ENCODE data around the gene GNS. TPM values are rescaled to one million over a fixed set of nuclear protein-coding genes. Genes with fewer than 3 reads are reported as not detected.

GNS gene
- polyA plus RNA-seq (2013, experiment 1 of 2): 19.4 TPM
- polyA plus RNA-seq (2013, experiment 2 of 2): 19.0 TPM

DNA sequence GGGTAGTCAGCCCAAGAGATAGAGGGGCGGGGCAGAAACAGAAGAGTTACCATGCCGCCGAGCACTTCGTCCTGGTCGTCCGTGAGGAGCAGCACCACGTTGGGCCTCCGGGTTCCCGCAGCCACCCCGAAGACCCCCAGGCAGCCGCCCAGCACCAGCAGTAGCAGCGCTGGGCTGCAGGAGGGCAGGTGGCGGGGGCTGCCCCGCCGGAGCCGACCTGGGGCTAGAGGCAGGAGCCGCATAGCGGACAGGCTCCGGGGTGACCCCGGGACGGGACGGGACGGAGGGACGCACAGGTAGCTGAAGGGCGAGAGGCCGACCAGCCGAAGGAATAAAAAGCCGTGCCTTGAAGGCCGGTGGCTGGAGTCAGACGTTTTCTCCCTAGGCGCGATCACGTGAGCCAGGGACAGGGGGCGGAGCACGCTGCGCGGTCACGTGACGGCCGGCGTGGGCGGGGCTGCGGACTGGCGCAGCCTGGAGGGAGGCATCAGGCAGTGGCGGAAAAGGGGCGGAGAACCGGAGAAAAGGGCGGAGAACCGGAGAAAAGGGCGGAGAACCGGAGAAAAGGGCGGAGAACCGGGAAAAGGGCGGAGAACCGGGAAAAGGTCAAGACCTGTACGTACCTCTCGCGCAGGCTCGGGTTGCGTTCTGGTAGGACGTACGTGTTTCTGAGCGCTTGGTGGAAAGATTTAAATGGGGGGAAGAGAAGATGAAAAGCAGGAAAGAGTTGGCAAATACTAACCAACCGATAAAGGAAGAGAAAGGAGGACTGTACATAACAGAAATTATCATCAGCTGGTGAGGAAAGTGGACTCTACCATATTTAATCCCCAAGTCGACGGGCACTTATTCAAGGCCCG lies at the start of gene GNS:
Gene GNS (minus strand): TSS at position 372 of the 860 bp plus-strand sequence. CDS start 130 bp downstream, at position 242.
- H3K4me1 ChIP-seq (ENCODE audit: control insufficient read depth in 2 of 2, insufficient read depth in 1 of 2, low read depth in 1 of 2, low read length in 2 of 2): peaks cover 0 to 6% of the 10 kb centered on the region in 2 donors
- WGBS, 2 donors (ENCODE audit: extremely low coverage in 2 of 2, insufficient read length in 2 of 2, insufficient replicate concordance in 1 of 2): no CpG with 5 or more reads among the region's 67 CpGs
- H3K9ac ChIP-seq (ENCODE audit: low read depth, low read length, poor library complexity): peak within 1 kb of the TSS; percentile 84
- H3K14ac ChIP-seq (ENCODE audit: low read length): no peak within 1 kb of the TSS
- H2BK12ac ChIP-seq (ENCODE audit: low read length): no peak within 1 kb of the TSS
- no peak within 1 kb of the TSS for H2BK15ac ChIP-seq (ENCODE audit: low read length)
- no peak within 1 kb of the TSS for H2BK120ac ChIP-seq (ENCODE audit: low read depth, low read length)
- H3K23ac ChIP-seq (ENCODE audit: low read depth, low read length, poor library complexity): peak within 1 kb of the TSS; percentile 67
- peak within 1 kb of the TSS; percentile 8 for H2AK5ac ChIP-seq (ENCODE audit: low read depth, low read length)
- H4K8ac ChIP-seq (ENCODE audit: low read depth, low read length): no peak within 1 kb of the TSS
- no peak within 1 kb of the TSS for H2BK5ac ChIP-seq (ENCODE audit: low read length)
- peak within 1 kb of the TSS; percentile 95 for H3K4me2 ChIP-seq (ENCODE audit: insufficient read depth, low read length, poor library complexity, severe bottlenecking)
- peak within 1 kb of the TSS; percentile 70 for H3K27ac ChIP-seq (replicated peaks; ENCODE audit: low read length)
- no peak within 1 kb of the TSS for H4K91ac ChIP-seq (ENCODE audit: low read depth, low read length, poor library complexity)
- H3K4me3 ChIP-seq (ENCODE audit: low read length in 2 of 2): peak within 1 kb of the TSS; percentile 84 to 94
- H3K18ac ChIP-seq (ENCODE audit: low read length): peak within 1 kb of the TSS; percentile 93
- H3K36me3 ChIP-seq (replicated peaks in 1 of 2; ENCODE audit: control insufficient read depth in 2 of 2, insufficient read depth in 2 of 2, low read length in 2 of 2): peaks cover 0 to 8% of the 10 kb centered on the region in 2 donors
- no peak within 1 kb of the TSS for H3K4ac ChIP-seq (ENCODE audit: low read length)
- H3K27me3 ChIP-seq (ENCODE audit: control insufficient read depth in 3 of 3, insufficient read depth in 3 of 3, low read depth in 1 of 3, low read length in 3 of 3): no peaks in the 10 kb centered on the region
- H3K9me3 ChIP-seq (replicated peaks in 1 of 2; ENCODE audit: control insufficient read depth in 2 of 2, insufficient read depth in 1 of 2, low read depth in 1 of 2, low read length in 2 of 2): no peaks in the 10 kb centered on the region
- peak within 1 kb of the TSS; percentile 96 for H2AFZ ChIP-seq (ENCODE audit: low read length)
- peaks cover 5% of the 10 kb centered on the region for H3K79me1 ChIP-seq (ENCODE audit: low read depth, low read length)
- peak; percentile 95 for DNase-seq (ENCODE audit: low spot score)

DNA sequence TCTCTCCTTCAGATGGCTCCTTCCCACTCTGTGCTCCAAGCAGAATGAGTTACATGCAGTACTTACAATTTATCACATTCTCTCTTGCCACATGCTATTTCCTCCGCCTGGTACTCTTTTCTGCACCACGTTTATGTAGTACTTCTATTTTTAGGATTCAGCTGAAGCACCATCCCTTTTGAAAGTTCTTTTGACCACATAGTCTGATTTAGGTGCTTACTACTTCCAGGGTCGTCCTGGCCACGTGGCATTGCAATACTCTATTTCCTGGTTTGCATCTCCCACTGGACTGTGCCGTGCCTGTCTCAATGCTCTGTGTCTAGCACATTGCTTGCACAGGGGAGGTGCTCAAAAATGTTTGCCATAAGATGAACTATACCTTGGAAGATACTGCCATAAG lies 48.9 kb upstream of the GNS start:
- WGBS, 2 donors (ENCODE audit: extremely low coverage in 2 of 2, insufficient read length in 2 of 2, insufficient replicate concordance in 1 of 2): no CpG with 5 or more reads among the region's 5 CpGs
- Histone ChIP-seq H2BK15ac (ENCODE audit: low read length) (no peak overlapping the region), H3K9me3 (replicated peaks in 1 of 2; ENCODE audit: control insufficient read depth in 2 of 2, insufficient read depth in 1 of 2, low read depth in 1 of 2, low read length in 2 of 2) (no peaks in the 10 kb centered on the region), H3K27me3 (ENCODE audit: control insufficient read depth in 3 of 3, insufficient read depth in 3 of 3, low read depth in 1 of 3, low read length in 3 of 3) (peaks cover 0 to 12% (median 0%) of the 10 kb centered on the region in 3 experiments), H2BK5ac (ENCODE audit: low read length) (no peak overlapping the region), H3K79me1 (ENCODE audit: low read depth, low read length) (no peaks in the 10 kb centered on the region), H3K4ac (ENCODE audit: low read length) (no peak overlapping the region), H2AFZ (ENCODE audit: low read length) (no peak overlapping the region), H3K4me2 (ENCODE audit: insufficient read depth, low read length, poor library complexity, severe bottlenecking) (no peak overlapping the region), H2AK5ac (ENCODE audit: low read depth, low read length) (no peak overlapping the region), H3K9ac (ENCODE audit: low read depth, low read length, poor library complexity) (peak overlapping the region; percentile 64), H3K23ac (ENCODE audit: low read depth, low read length, poor library complexity) (no peak overlapping the region), H3K27ac (replicated peaks; ENCODE audit: low read length) (no peak overlapping the region), H3K14ac (ENCODE audit: low read length) (no peak overlapping the region), H2BK120ac (ENCODE audit: low read depth, low read length) (no peak overlapping the region), H3K4me3 (ENCODE audit: low read length in 2 of 2) (no peak overlapping the region), H3K36me3 (replicated peaks in 1 of 2; ENCODE audit: control insufficient read depth in 2 of 2, insufficient read depth in 2 of 2, low read length in 2 of 2) (no peaks in the 10 kb centered on the region), H3K18ac (ENCODE audit: low read length) (no peak overlapping the region), H3K4me1 (ENCODE audit: control insufficient read depth in 2 of 2, insufficient read depth in 1 of 2, low read depth in 1 of 2, low read length in 2 of 2) (no peaks in the 10 kb centered on the region), H2BK12ac (ENCODE audit: low read length) (no peak overlapping the region), H4K8ac (ENCODE audit: low read depth, low read length) (no peak overlapping the region), H4K91ac (ENCODE audit: low read depth, low read length, poor library complexity) (no peak overlapping the region)
- DNase-seq (ENCODE audit: low spot score): no peak

DNA sequence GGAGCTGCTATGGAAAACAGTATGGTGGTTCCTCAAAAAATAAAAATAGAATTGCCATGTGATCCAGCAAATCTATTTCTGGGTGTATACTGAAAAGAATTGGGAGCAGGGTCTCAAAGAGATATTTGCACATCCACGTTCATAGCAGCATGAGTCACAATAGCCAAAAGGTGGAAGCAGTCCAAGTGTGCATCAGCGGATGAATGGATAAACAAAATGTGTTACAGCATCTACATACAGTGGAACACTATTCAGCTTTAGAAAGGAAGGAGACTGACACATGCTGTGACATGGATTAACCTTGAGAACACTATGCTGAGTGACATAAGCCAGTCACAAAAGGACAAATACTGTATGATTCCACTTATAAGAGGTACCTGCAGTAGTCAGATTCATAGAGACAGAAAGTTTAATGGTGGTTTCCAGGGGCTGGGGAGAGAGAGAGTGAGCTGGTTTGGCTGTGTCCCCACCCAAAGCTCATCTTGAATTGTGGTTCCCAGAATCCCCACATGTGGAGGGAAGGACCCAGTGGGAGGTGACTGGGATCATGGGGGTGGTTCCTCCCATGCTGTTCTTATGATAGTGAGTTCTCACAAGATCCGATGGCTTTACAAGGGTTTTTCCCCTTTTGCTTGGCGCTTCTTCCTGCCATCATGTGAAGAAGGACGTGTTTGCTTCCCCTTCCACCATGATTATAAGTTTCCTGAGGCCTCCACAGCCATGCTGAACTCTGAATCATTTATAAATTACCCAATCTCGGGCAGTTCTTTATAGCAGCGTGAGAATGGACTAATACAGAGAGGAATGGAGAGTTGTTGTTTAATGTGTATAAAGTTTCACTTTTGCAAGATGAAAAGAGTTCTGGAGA lies 47.6 kb upstream of the GNS start:
- H2BK120ac ChIP-seq (ENCODE audit: low read depth, low read length): no peak overlapping the region
- no peak overlapping the region for H3K4me3 ChIP-seq (ENCODE audit: low read length in 2 of 2)
- H3K27me3 ChIP-seq (ENCODE audit: control insufficient read depth in 3 of 3, insufficient read depth in 3 of 3, low read depth in 1 of 3, low read length in 3 of 3): peaks cover 0 to 12% (median 0%) of the 10 kb centered on the region in 3 experiments
- no CpG with 5 or more reads among the region's 7 CpGs for WGBS, 2 donors (ENCODE audit: extremely low coverage in 2 of 2, insufficient read length in 2 of 2, insufficient replicate concordance in 1 of 2)
- no peaks in the 10 kb centered on the region for H3K9me3 ChIP-seq (replicated peaks in 1 of 2; ENCODE audit: control insufficient read depth in 2 of 2, insufficient read depth in 1 of 2, low read depth in 1 of 2, low read length in 2 of 2)
- H4K8ac ChIP-seq (ENCODE audit: low read depth, low read length): no peak overlapping the region
- DNase-seq (ENCODE audit: low spot score): no peak
- H3K9ac ChIP-seq (ENCODE audit: low read depth, low read length, poor library complexity): no peak overlapping the region
- no peak overlapping the region for H3K14ac ChIP-seq (ENCODE audit: low read length)
- no peak overlapping the region for H3K4ac ChIP-seq (ENCODE audit: low read length)
- no peak overlapping the region for H3K27ac ChIP-seq (replicated peaks; ENCODE audit: low read length)
- H4K91ac ChIP-seq (ENCODE audit: low read depth, low read length, poor library complexity): no peak overlapping the region
- no peak overlapping the region for H2AFZ ChIP-seq (ENCODE audit: low read length)
- H3K4me2 ChIP-seq (ENCODE audit: insufficient read depth, low read length, poor library complexity, severe bottlenecking): no peak overlapping the region
- no peak overlapping the region for H2AK5ac ChIP-seq (ENCODE audit: low read depth, low read length)
- no peak overlapping the region for H2BK15ac ChIP-seq (ENCODE audit: low read length)
- no peaks in the 10 kb centered on the region for H3K4me1 ChIP-seq (ENCODE audit: control insufficient read depth in 2 of 2, insufficient read depth in 1 of 2, low read depth in 1 of 2, low read length in 2 of 2)
- no peak overlapping the region for H2BK5ac ChIP-seq (ENCODE audit: low read length)
- no peaks in the 10 kb centered on the region for H3K36me3 ChIP-seq (replicated peaks in 1 of 2; ENCODE audit: control insufficient read depth in 2 of 2, insufficient read depth in 2 of 2, low read length in 2 of 2)
- H3K23ac ChIP-seq (ENCODE audit: low read depth, low read length, poor library complexity): no peak overlapping the region
- H2BK12ac ChIP-seq (ENCODE audit: low read length): no peak overlapping the region
- no peak overlapping the region for H3K18ac ChIP-seq (ENCODE audit: low read length)
- no peaks in the 10 kb centered on the region for H3K79me1 ChIP-seq (ENCODE audit: low read depth, low read length)

DNA sequence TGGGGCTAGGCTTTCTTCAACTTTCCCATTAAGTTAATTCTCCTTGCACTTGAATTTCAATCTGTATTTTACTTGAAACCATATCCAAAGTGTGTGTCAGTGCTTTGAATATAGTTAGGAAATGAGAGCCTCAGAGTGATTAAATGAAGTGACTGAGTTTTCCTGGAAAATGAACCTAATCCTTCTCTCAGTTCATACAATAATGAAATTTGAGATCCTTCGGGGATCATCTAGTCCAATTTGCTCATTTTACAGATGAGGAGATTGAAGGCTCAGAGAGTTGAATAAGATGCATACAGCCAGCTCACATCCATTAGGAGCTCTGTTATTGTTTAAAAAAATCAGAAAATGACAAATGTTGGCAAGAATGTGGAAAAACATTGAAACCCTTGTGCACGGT lies 47.0 kb upstream of the GNS start:
- Histone ChIP-seq H3K14ac (ENCODE audit: low read length) (no peak overlapping the region), H3K4me1 (ENCODE audit: control insufficient read depth in 2 of 2, insufficient read depth in 1 of 2, low read depth in 1 of 2, low read length in 2 of 2) (no peaks in the 10 kb centered on the region), H3K9ac (ENCODE audit: low read depth, low read length, poor library complexity) (no peak overlapping the region), H4K91ac (ENCODE audit: low read depth, low read length, poor library complexity) (no peak overlapping the region), H2BK15ac (ENCODE audit: low read length) (no peak overlapping the region), H2BK12ac (ENCODE audit: low read length) (no peak overlapping the region), H3K4ac (ENCODE audit: low read length) (no peak overlapping the region), H3K18ac (ENCODE audit: low read length) (no peak overlapping the region), H2AFZ (ENCODE audit: low read length) (no peak overlapping the region), H3K9me3 (replicated peaks in 1 of 2; ENCODE audit: control insufficient read depth in 2 of 2, insufficient read depth in 1 of 2, low read depth in 1 of 2, low read length in 2 of 2) (no peaks in the 10 kb centered on the region), H4K8ac (ENCODE audit: low read depth, low read length) (no peak overlapping the region), H3K23ac (ENCODE audit: low read depth, low read length, poor library complexity) (no peak overlapping the region), H2BK120ac (ENCODE audit: low read depth, low read length) (no peak overlapping the region), H3K79me1 (ENCODE audit: low read depth, low read length) (no peaks in the 10 kb centered on the region), H3K27me3 (ENCODE audit: control insufficient read depth in 3 of 3, insufficient read depth in 3 of 3, low read depth in 1 of 3, low read length in 3 of 3) (peaks cover 0 to 12% (median 0%) of the 10 kb centered on the region in 3 experiments), H3K36me3 (replicated peaks in 1 of 2; ENCODE audit: control insufficient read depth in 2 of 2, insufficient read depth in 2 of 2, low read length in 2 of 2) (no peaks in the 10 kb centered on the region), H2BK5ac (ENCODE audit: low read length) (no peak overlapping the region), H3K4me2 (ENCODE audit: insufficient read depth, low read length, poor library complexity, severe bottlenecking) (no peak overlapping the region), H2AK5ac (ENCODE audit: low read depth, low read length) (no peak overlapping the region), H3K27ac (replicated peaks; ENCODE audit: low read length) (no peak overlapping the region), H3K4me3 (ENCODE audit: low read length in 2 of 2) (no peak overlapping the region)
- WGBS, 2 donors (ENCODE audit: extremely low coverage in 2 of 2, insufficient read length in 2 of 2, insufficient replicate concordance in 1 of 2): no CpG with 5 or more reads among the region's 2 CpGs
- no peak for DNase-seq (ENCODE audit: low spot score)
